SK-N-SH (cell line): Measurements from ENCODE around the gene GLOD5. TPM values are rescaled to one million over a fixed set of nuclear protein-coding genes. Genes with fewer than 3 reads are reported as not detected.

ENCODE experiments used
- CTCF ChIA-PET: fragments of 300-600, 350-600 bp; formaldehyde crosslinking; extraction: SDS; loops from one replicate; lab custom pipeline; 2021; lab: Yijun Ruan, JAX
- POLR2A ChIA-PET: fragments of 350-600 bp; sonication (Branson Sonifier 250); formaldehyde crosslinking; extraction: SDS; loops from one replicate; lab custom pipeline; 2020; ENCODE audit warnings: antibody characterized with exemption, inconsistent platforms; lab: Yijun Ruan, JAX
- DNase-seq: peaks from one replicate; pipeline ENCODE4 v3.0.0; 2012
- H2AFZ ChIP-seq: fragments of 200-600 bp; sonication (generic); 2 replicates; pipeline ENCODE4 v1.8.1; 2016; ENCODE audit warnings: antibody characterized with exemption, mild to moderate bottlenecking, low read depth
- H3F3A ChIP-seq: fragments of 200-600 bp; sonication (generic); replicated peaks from 2 replicates; pipeline ENCODE3; 2016; ENCODE audit warnings: antibody characterized with exemption, mild to moderate bottlenecking; ENCODE audit not compliant: insufficient read depth
- H3K27ac ChIP-seq, 2 experiments: fragments of 200-500 bp in 1 of 2; fragments of 200-600 bp in 1 of 2; sonication (Bioruptor generic) in 1 of 2; sonication (generic), shearing (Covaris generic) in 1 of 2; 2 replicates each; pipeline versions ENCODE4 v1.5.1 to v1.6.1; 2014 to 2016; ENCODE audit warnings: low read depth in 2 of 2, inconsistent platforms in 1 of 2, low read length in 1 of 2, mild to moderate bottlenecking in 1 of 2, mixed read lengths in 1 of 2
- H3K27me3 ChIP-seq: fragments of 200-600 bp; sonication (generic), shearing (Covaris generic); 2 replicates; pipeline ENCODE4 v1.6.1; 2016; ENCODE audit warnings: mixed run types; ENCODE audit not compliant: insufficient read depth
- H3K36me3 ChIP-seq, 2 experiments: fragments of 200-500 bp in 1 of 2; fragments of 200-600 bp in 1 of 2; sonication (Bioruptor generic) in 1 of 2; sonication (generic) in 1 of 2; replicated peaks in 1 of 2; 2 replicates each; pipeline versions ENCODE3 to v1.5.1; 2014 to 2016; ENCODE audit warnings: low read length in 1 of 2, mild to moderate bottlenecking in 1 of 2; ENCODE audit not compliant: insufficient read depth in 2 of 2, control insufficient read depth in 1 of 2
- H3K4me1 ChIP-seq, 2 experiments: fragments of 200-500 bp in 1 of 2; fragments of 200-600 bp in 1 of 2; sonication (Bioruptor generic) in 1 of 2; sonication (generic), shearing (Covaris generic) in 1 of 2; 2 replicates each; pipeline versions ENCODE4 v1.5.1 to v1.6.1; 2014 to 2016; ENCODE audit warnings: low read depth in 1 of 2, low read length in 1 of 2, mixed run types in 1 of 2; ENCODE audit not compliant: insufficient read depth in 2 of 2, control insufficient read depth in 1 of 2
- H3K4me2 ChIP-seq: fragments of 200-600 bp; sonication (generic), shearing (Covaris generic); 2 replicates; pipeline ENCODE4 v1.6.1; 2017; ENCODE audit warnings: mixed run types
- H3K4me3 ChIP-seq, 2 experiments: fragments of 200-500 bp in 1 of 2; fragments of 200-600 bp in 1 of 2; sonication (Bioruptor generic) in 1 of 2; sonication (generic), shearing (Covaris generic) in 1 of 2; 2 replicates each; pipeline versions ENCODE4 v1.5.1 to v1.8.1; 2014 to 2016; ENCODE audit warnings: low read depth in 2 of 2, inconsistent platforms in 1 of 2, low read length in 1 of 2, mild to moderate bottlenecking in 1 of 2, mixed read lengths in 1 of 2, moderate library complexity in 1 of 2
- H3K79me2 ChIP-seq: fragments of 200-600 bp; sonication (generic); 2 replicates; pipeline ENCODE4 v1.8.1; 2017; ENCODE audit warnings: mild to moderate bottlenecking; ENCODE audit not compliant: insufficient read depth
- H3K9ac ChIP-seq: fragments of 200-600 bp; sonication (generic); 2 replicates; pipeline ENCODE4 v1.6.1; 2017; ENCODE audit warnings: mixed run types
- H3K9me2 ChIP-seq: fragments of 200-600 bp; sonication (generic); 2 replicates; pipeline ENCODE4 v1.6.1; 2017; ENCODE audit warnings: mixed run types
- H3K9me3 ChIP-seq: fragments of 200-600 bp; sonication (generic); 2 replicates; pipeline ENCODE4 v1.6.1; 2017; ENCODE audit warnings: mixed run types, mild to moderate bottlenecking, moderate library complexity
- H4K20me1 ChIP-seq: fragments of 200-600 bp; sonication (generic); 2 replicates; pipeline ENCODE4 v1.6.1; 2017; ENCODE audit warnings: mild to moderate bottlenecking, mixed run types; ENCODE audit not compliant: insufficient read depth
- CTCF ChIP-seq: fragments of 200-600 bp; sonication (generic); IDR thresholded peaks from 2 replicates; pipeline ENCODE4 v1.6.1; 2017; ENCODE audit warnings: antibody characterized with exemption, mild to moderate bottlenecking, moderate library complexity
- EP300 ChIP-seq, 2 experiments: IDR thresholded peaks; 2 replicates each; pipeline versions ENCODE4 v1.4.0 to v1.6.1; 2012; ENCODE audit warnings: borderline replicate concordance in 1 of 2, low read depth in 1 of 2, low read length in 1 of 2
- EZH2phosphoT487 ChIP-seq: fragments of 200-600 bp; sonication (generic); IDR thresholded peaks from 2 replicates; pipeline ENCODE4 v1.6.1; 2017; ENCODE audit warnings: low read depth, mixed run types, mild to moderate bottlenecking, antibody characterized with exemption, moderate library complexity, borderline replicate concordance
- FOXM1 ChIP-seq: IDR thresholded peaks from 2 replicates; pipeline ENCODE4 v1.4.0; 2012; ENCODE audit warnings: low read depth, mild to moderate bottlenecking
- GABPA ChIP-seq: IDR thresholded peaks from 2 replicates; pipeline ENCODE4 v1.4.0; 2012; ENCODE audit warnings: low read depth, mild to moderate bottlenecking
- GATA2 ChIP-seq: sonication (generic); formaldehyde crosslinking; IDR thresholded peaks from 2 replicates; pipeline ENCODE4 v1.5.0; 2020; ENCODE audit warnings: mild to moderate bottlenecking, missing genetic modification reagents
- JUND ChIP-seq: IDR thresholded peaks from 2 replicates; pipeline ENCODE4 v1.4.0; 2012
- MAX ChIP-seq: IDR thresholded peaks from 2 replicates; pipeline ENCODE4 v1.4.0; 2012; ENCODE audit warnings: low read depth
- NFIC ChIP-seq: IDR thresholded peaks from 2 replicates; pipeline ENCODE4 v1.4.0; 2012; ENCODE audit warnings: borderline replicate concordance
- NRF1 ChIP-seq: IDR thresholded peaks from 2 replicates; pipeline ENCODE4 v1.6.1; 2012; ENCODE audit warnings: low read depth, mild to moderate bottlenecking, low read length
- POLR2AphosphoS5 ChIP-seq: IDR thresholded peaks from 2 replicates; pipeline ENCODE4 v1.6.1; 2012; ENCODE audit warnings: low read depth, low read length
- RFX5 ChIP-seq: IDR thresholded peaks from 2 replicates; pipeline ENCODE4 v1.6.1; 2012; ENCODE audit warnings: mild to moderate bottlenecking, improper control_type of control experiment, low read length
- RXRA ChIP-seq: IDR thresholded peaks from 2 replicates; pipeline ENCODE4 v1.4.0; 2012; ENCODE audit warnings: low read depth, mild to moderate bottlenecking, borderline replicate concordance
- SMC3 ChIP-seq: IDR thresholded peaks from 2 replicates; pipeline ENCODE4 v1.6.1; 2012; ENCODE audit warnings: low read depth, low read length, improper control_type of control experiment
- TAF1 ChIP-seq: IDR thresholded peaks from 2 replicates; pipeline ENCODE4 v1.6.1; 2012; ENCODE audit warnings: low read depth, mild to moderate bottlenecking, low read length, moderate library complexity, borderline replicate concordance
- YY1 ChIP-seq: IDR thresholded peaks from 2 replicates; pipeline ENCODE4 v1.4.0; 2012; ENCODE audit warnings: low read depth, mild to moderate bottlenecking
- WGBS: methylation state at CpG from one replicate; pipeline ENCODE4 v1.1.6; 2017; ENCODE audit warnings: low lambda C conversion rate; 5-methylcytosine and 5-hydroxymethylcytosine counted together
- polyA plus RNA-seq, 3 experiments: library from polyadenylated mRNA; depleted of rRNA; stranded (reverse); fragments of >200 nt; gene quantifications; 2 replicates each; pipeline ENCODE4 v1.2.3, GENCODE V29; 2012
- TF ChIP-seq, protein P1 (sequence below): IDR thresholded peaks from 2 replicates; pipeline ENCODE4 v1.4.0; 2012; ENCODE audit warnings: low read depth, borderline replicate concordance

The GLOD5 gene
- polyA plus RNA-seq, 1 of the 3 experiments (the other 2 are of a cell fraction), result not detected

GRCh38 chrX:48781705-48782104 is 20.2 kb downstream of the GLOD5 start:
- DNase-seq, result no peak
- no peak overlapping the region for H3K4me2 ChIP-seq
- peaks cover 3% of the 10 kb centered on the region; the same call in 1 of the 2 replicates for H3K27me3 ChIP-seq
- H3K9me3 ChIP-seq, result no peaks in the 10 kb centered on the region
- no peaks in the 10 kb centered on the region for H3F3A ChIP-seq
- TF ChIP-seq JUND (no peak), NFIC (no peak), GATA2 (CRISPR knock-in tag) (no peak), RFX5 (no peak), TAF1 (no peak), EP300 (IDR thresholded peaks at IDR 0.05; ENCODE audit: borderline replicate concordance in 1 of 2, low read depth in 1 of 2, low read length in 1 of 2) (no peak)
- H4K20me1 ChIP-seq, result no peaks in the 10 kb centered on the region
- H2AFZ ChIP-seq, result no peak overlapping the region
- no peak overlapping the region for H3K4me3 ChIP-seq
- no peaks in the 10 kb centered on the region for H3K4me1 ChIP-seq
- no peak overlapping the region for H3K9ac ChIP-seq
- CTCF ChIA-PET, result no interaction called here
- H3K36me3 ChIP-seq, result no peaks in the 10 kb centered on the region
- H3K27ac ChIP-seq, result no peak overlapping the region
- no peaks in the 10 kb centered on the region for H3K9me2 ChIP-seq
- POLR2A ChIA-PET, result no interaction called here
- 41% methylated on average over 6 of the region's 6 CpGs for WGBS
- H3K79me2 ChIP-seq, result no peaks in the 10 kb centered on the region

DNA sequence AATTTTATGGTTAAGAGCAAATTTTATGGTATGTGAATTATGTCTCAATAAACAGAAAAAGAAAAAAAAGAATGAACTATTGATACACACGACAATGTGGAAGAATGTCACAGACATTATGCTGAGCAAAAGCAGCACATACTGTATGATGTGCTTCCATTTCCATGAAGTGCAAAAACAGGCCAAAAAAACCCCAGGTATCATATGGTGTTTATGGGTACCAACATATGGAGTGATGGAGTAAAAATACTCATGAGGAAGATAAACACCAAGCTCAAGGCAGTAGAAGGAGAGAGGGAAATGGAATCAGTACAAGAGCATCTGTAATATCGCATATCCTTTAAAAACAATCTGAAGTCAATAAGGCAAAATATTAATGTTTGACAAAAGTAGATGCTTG is 20.7 kb downstream of the GLOD5 start:
- no peaks in the 10 kb centered on the region for H3F3A ChIP-seq
- no peak overlapping the region for H3K4me3 ChIP-seq
- no peaks in the 10 kb centered on the region for H3K4me1 ChIP-seq
- no peak for DNase-seq
- H4K20me1 ChIP-seq, result no peaks in the 10 kb centered on the region
- no peak overlapping the region for H3K27ac ChIP-seq
- TF ChIP-seq MAX (no peak), EZH2phosphoT487 (no peak), CTCF (no peak), YY1 (no peak), POLR2AphosphoS5 (no peak), GABPA (no peak), NRF1 (no peak), RXRA (no peak), FOXM1 (no peak), SMC3 (no peak)
- TF ChIP-seq, protein P1, sequence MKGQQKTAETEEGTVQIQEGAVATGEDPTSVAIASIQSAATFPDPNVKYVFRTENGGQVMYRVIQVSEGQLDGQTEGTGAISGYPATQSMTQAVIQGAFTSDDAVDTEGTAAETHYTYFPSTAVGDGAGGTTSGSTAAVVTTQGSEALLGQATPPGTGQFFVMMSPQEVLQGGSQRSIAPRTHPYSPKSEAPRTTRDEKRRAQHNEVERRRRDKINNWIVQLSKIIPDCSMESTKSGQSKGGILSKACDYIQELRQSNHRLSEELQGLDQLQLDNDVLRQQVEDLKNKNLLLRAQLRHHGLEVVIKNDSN, result no peak
- no peaks in the 10 kb centered on the region for H3K9me3 ChIP-seq
- no peaks in the 10 kb centered on the region for H3K79me2 ChIP-seq
- H3K9ac ChIP-seq, result no peak overlapping the region
- H3K36me3 ChIP-seq, result no peaks in the 10 kb centered on the region
- no peak overlapping the region for H2AFZ ChIP-seq
- WGBS, result 28% methylated on average over 2 of the region's 2 CpGs
- H3K27me3 ChIP-seq, result peaks cover 8% of the 10 kb centered on the region; the same call in 1 of the 2 replicates
- no peak overlapping the region for H3K4me2 ChIP-seq
- CTCF ChIA-PET, result no interaction called here
- POLR2A ChIA-PET, result no interaction called here
- no peaks in the 10 kb centered on the region for H3K9me2 ChIP-seq
